Right cardiac atrium (tissue), 5 donors: ENCODE results near the gene DNAI1. TPM values are rescaled to one million over a fixed set of nuclear protein-coding genes. Genes with fewer than 3 reads are reported as not detected.

Source experiments
- polyA plus RNA-seq: library from polyadenylated mRNA; stranded (reverse); fragments of 200-250 nt; gene quantifications from one replicate; pipeline ENCODE4 v1.2.3, GENCODE V29; 2013
- total RNA-seq, 4 donors: library from RNA; stranded (reverse); fragmentation: NEBNext Ultra II Directional; extraction: Animal tissue kit (Norgen Biotek cat#: 25700); gene quantifications; one replicate each; pipeline ENCODE4 v1.2.1, GENCODE V29; 2021
- donor health status: healthy with polysubstance abuse.
- donor health status: DM: no; HTN: yes; CAD: no.
- donor health status: DM: no; HTN: no; CAD: no.
- donor health status: DM: no; HTN: yes; CAD: no; lungs with severe emphysema.
- donor health status: DM: yes; HTN: yes; CAD: no.

Gene DNAI1
- total and polyA plus RNA-seq, 5 donors: 0.16 TPM; not detected in 4

Other genes with a start within 250 kb of the DNAI1 start
- gene KIF24, start 129.5 kb upstream of the DNAI1 start, total RNA-seq: under 1 TPM; 0.25 to 0.54 (median 0.40) TPM
- 0.23 TPM for gene KIF24, start 129.5 kb upstream of the DNAI1 start, polyA plus RNA-seq
- 10 to 100 TPM; 20.5 to 27.4 (median 22.6) TPM for gene NUDT2, start 129.2 kb upstream of the DNAI1 start, total RNA-seq
- 27.4 TPM for gene NUDT2, start 129.2 kb upstream of the DNAI1 start, polyA plus RNA-seq
- gene MYORG, start 81.9 kb upstream of the DNAI1 start, total RNA-seq: 1 to 10 TPM; 4.6 to 5.2 (median 4.8) TPM
- 1.9 TPM for gene MYORG, start 81.9 kb upstream of the DNAI1 start, polyA plus RNA-seq
- 10 to 100 TPM; 23.2 to 28.1 (median 25.5) TPM for gene FAM219A, start 235 bp upstream of the DNAI1 start, total RNA-seq
- gene FAM219A, start 235 bp upstream of the DNAI1 start, polyA plus RNA-seq: 19.8 TPM
- gene ENHO, start 64.2 kb downstream of the DNAI1 start, total RNA-seq: 1 to 10 TPM in 3 of 4 donors, under 1 TPM in 1; 0.67 to 2.3 (median 1.6) TPM
- 3.2 TPM for gene ENHO, start 64.2 kb downstream of the DNAI1 start, polyA plus RNA-seq
- gene CNTFR, start 130.9 kb downstream of the DNAI1 start, total RNA-seq: 10 to 100 TPM; 14.9 to 66.4 (median 46.0) TPM
- 55.0 TPM for gene CNTFR, start 130.9 kb downstream of the DNAI1 start, polyA plus RNA-seq
- 10 to 100 TPM; 17.8 to 34.5 (median 31.3) TPM for gene RPP25L, start 153.3 kb downstream of the DNAI1 start, total RNA-seq
- 49.0 TPM for gene RPP25L, start 153.3 kb downstream of the DNAI1 start, polyA plus RNA-seq
- gene DCTN3, start 161.7 kb downstream of the DNAI1 start, total RNA-seq: 100 to 1,000 TPM in 3 of 4 donors, 10 to 100 TPM in 1; 99.3 to 128 (median 117) TPM
- 113 TPM for gene DCTN3, start 161.7 kb downstream of the DNAI1 start, polyA plus RNA-seq
- gene ARID3C, start 170.3 kb downstream of the DNAI1 start, total RNA-seq: not detected
- gene ARID3C, start 170.3 kb downstream of the DNAI1 start, polyA plus RNA-seq: not detected
- 10 to 100 TPM; 28.6 to 37.2 (median 35.5) TPM for gene SIGMAR1, start 179.0 kb downstream of the DNAI1 start, total RNA-seq
- 36.0 TPM for gene SIGMAR1, start 179.0 kb downstream of the DNAI1 start, polyA plus RNA-seq
- gene GALT, start 187.9 kb downstream of the DNAI1 start, total RNA-seq: 10 to 100 TPM; 37.3 to 71.2 (median 66.3) TPM
- gene GALT, start 187.9 kb downstream of the DNAI1 start, polyA plus RNA-seq: 57.1 TPM
- gene IL11RA, start 193.4 kb downstream of the DNAI1 start, total RNA-seq: 10 to 100 TPM; 48.7 to 92.2 (median 73.9) TPM
- 49.3 TPM for gene IL11RA, start 193.4 kb downstream of the DNAI1 start, polyA plus RNA-seq
- gene CCL27, start 203.9 kb downstream of the DNAI1 start, total RNA-seq: under 1 TPM in 1 of 4 donors, not detected in 3; 0.46 TPM
- 0.18 TPM for gene CCL27, start 203.9 kb downstream of the DNAI1 start, polyA plus RNA-seq
- gene CCL19, start 232.5 kb downstream of the DNAI1 start, total RNA-seq: 1 to 10 TPM; 1.4 to 9.2 (median 6.3) TPM
- 0.66 TPM for gene CCL19, start 232.5 kb downstream of the DNAI1 start, polyA plus RNA-seq